GM13977 (cell line): ENCODE measurements around the gene CREM.

Source experiments
- DNase-seq: peaks from one replicate; pipeline ENCODE4 v3.0.0; 2012; ENCODE audit warnings: low spot score
- in situ Hi-C: fragments of 300-500 bp; cut with MboI; formaldehyde crosslinking; loops from one replicate; pipeline ENCODE4 v1.12.0; 2022; ENCODE audit warnings: low sequenced_read_pairs, low pct_unique_long_range_greater_than_20kb, mixed read lengths, inconsistent platforms; ENCODE audit not compliant: unreplicated experiment
- TF ChIP-seq, protein P1 (sequence below): IDR thresholded peaks from 2 replicates; pipeline ENCODE4 v1.5.1; 2012; ENCODE audit warnings: mild to moderate bottlenecking, control low read depth; ENCODE audit not compliant: insufficient read depth; ENCODE audit errors: extremely low read depth, missing control alignments

Gene CREM

GRCh38 chr10:35204650-35205319 is 78.1 kb downstream of the CREM start:
- TF ChIP-seq, protein P1, sequence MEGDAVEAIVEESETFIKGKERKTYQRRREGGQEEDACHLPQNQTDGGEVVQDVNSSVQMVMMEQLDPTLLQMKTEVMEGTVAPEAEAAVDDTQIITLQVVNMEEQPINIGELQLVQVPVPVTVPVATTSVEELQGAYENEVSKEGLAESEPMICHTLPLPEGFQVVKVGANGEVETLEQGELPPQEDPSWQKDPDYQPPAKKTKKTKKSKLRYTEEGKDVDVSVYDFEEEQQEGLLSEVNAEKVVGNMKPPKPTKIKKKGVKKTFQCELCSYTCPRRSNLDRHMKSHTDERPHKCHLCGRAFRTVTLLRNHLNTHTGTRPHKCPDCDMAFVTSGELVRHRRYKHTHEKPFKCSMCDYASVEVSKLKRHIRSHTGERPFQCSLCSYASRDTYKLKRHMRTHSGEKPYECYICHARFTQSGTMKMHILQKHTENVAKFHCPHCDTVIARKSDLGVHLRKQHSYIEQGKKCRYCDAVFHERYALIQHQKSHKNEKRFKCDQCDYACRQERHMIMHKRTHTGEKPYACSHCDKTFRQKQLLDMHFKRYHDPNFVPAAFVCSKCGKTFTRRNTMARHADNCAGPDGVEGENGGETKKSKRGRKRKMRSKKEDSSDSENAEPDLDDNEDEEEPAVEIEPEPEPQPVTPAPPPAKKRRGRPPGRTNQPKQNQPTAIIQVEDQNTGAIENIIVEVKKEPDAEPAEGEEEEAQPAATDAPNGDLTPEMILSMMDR = no peak
- in situ Hi-C loops = no loop called here
- no peak for DNase-seq

DNA sequence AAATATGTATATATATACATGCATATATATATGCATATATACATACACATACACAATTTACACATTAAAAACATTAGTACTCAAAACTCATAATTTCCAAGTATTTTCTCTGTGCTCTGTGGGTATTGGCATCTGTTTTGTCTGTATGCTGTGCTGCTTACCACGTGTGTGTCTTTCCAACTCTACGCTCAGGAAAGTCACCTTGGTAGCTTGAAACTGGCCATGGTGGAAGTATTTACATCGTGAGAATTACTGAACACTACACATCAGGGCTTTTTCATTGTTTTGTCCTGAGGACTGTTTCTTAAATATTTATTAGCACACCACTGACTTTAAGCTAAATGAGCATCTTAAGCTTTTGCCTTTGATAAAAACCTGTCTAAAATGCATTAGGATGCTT is 79.6 kb downstream of the CREM start:
- DNase-seq = no peak
- in situ Hi-C loops = no loop called here
- TF ChIP-seq, protein P1 = no peak

DNA sequence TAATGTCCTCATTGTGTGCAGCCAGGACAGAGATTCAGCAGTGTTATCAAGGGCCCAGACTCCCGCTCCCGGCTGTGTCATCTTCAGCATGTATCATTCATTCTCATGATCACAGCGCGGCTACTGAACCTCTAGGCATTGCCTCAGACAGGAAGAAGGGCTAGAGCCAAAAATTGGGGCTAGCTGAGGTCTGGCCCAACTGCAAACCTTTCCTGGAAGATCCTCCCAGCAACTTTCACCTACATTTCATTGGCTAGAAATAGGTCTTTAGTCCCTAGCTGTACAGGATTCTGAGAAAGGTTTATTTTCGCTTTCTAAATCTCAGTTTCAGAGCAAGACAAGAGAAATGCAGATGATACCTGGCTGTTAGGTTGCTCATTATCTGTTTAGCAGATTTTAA is 81.9 kb downstream of the CREM start:
- no peak for DNase-seq
- in situ Hi-C loops = no loop called here
- TF ChIP-seq, protein P1 = no peak

DNA sequence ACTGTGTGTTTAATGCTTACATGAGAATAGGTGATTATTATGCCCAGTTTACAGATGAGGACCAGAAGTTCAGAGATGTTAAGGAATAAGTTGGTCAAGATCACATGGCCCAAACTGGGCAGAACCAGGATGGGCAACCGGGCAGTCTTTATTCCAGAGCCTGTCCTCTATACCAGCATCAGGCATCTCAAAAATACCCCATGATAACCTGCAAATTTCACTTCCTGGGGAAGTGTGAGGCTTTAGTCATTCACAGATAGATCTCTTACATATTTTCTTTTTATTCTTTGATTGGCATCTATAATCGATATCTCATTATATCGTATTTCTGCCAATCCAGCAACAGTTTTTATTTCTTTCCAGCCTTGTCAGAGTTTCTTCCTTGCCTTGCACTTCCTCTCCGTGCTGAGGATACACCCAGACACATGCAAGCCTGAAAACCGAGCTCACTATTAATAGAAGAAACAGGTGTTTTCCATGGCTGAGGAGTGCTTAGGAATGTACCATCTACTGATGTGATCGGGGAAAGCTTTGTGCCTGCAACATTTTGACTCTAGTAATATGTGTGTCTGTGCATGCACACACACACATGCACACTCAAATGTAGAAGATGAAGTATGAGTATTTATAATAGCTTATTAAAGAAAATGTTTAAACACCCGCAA is 82.4 kb downstream of the CREM start:
- TF ChIP-seq, protein P1 = no peak
- DNase-seq = no peak
- in situ Hi-C loops = no loop called here

- in situ Hi-C loops = no loop called here
- TF ChIP-seq, protein P1 = no peak
- no peak for DNase-seq
Measured at GRCh38 chr10:35210961-35211360, 84.3 kb downstream of the CREM start.

DNA sequence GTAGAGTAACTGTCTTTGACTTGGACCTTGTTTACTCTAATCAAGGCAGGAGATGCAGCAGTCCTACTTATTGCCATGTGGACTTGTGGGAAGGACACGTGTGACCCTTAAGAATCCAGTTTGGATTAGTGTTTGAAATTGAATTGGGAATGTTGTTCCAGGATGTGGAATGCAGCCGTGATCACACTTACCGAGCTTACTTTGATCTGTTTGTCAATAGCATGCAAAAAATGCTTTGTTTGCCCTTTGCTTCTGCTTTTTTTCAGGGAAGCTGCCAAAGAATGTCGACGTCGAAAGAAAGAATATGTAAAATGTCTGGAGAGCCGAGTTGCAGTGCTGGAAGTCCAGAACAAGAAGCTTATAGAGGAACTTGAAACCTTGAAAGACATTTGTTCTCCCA is 84.7 kb downstream of the CREM start:
- in situ Hi-C loops = no loop called here
- no peak for DNase-seq
- TF ChIP-seq, protein P1 = no peak
